ENCODE measurements around the gene CRTC1. TPM values are rescaled to one million over a fixed set of nuclear protein-coding genes. Genes with fewer than 3 reads are reported as not detected.

The CRTC1 gene
- total and polyA plus RNA-seq, 10 donors: 3.1 to 15.7 (median 8.2) TPM

- no peaks in the 10 kb centered on the region for H3K9me3 ChIP-seq
Measured at GRCh38 chr19:18700501-18701249, 17.2 kb downstream of the CRTC1 start.

DNA sequence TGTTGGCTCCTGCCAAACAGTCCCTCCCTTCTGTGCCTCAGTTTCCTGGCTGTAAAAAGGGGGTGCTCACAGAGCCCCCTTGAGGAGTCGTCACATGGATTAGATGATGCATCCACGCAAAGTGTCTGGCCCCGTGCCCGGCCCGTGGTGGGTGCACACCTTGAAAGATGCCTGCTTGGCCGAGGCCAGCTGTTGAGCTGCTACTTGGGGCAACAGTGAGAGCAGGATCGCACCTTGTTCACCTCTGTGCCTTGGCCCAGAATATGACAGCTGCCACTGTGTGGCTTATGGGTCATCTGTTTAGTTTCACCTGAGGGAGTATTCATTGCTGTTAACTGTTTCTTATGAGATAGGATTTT lies 17.7 kb downstream of the CRTC1 start:
- intact Hi-C loops (cut with DNase I; ENCODE audit: low total_unique reads): no loop called here
- H3K36me3 ChIP-seq: no peaks in the 10 kb centered on the region
- WGBS, 5 donors: 8 to 71% (median 21%) methylated on average over 1 to 7 of the region's 7 CpGs
- peaks cover 12 to 52% (median 32%) of the 10 kb centered on the region in 6 donors for H3K4me1 ChIP-seq
- no peak for DNase-seq
- peak overlapping the region in 7 of 8 donors; percentile 43 to 87 (median 83) for H3K27ac ChIP-seq
- H3K9me3 ChIP-seq: no peaks in the 10 kb centered on the region
- H3K27me3 ChIP-seq (replicated peaks in 1 of 7): peaks cover 0 to 4% (median 0%) of the 10 kb centered on the region in 7 donors
- peak overlapping the region; percentile 14 to 69 (median 48) for H3K4me3 ChIP-seq
- TF ChIP-seq POLR2AphosphoS5 (IDR thresholded peaks at IDR 0.05): no peak
- no peak for TF ChIP-seq CTCF (IDR thresholded peaks at IDR 0.05 in 8 of 11, conservative IDR thresholded peaks at IDR 0.05 in 3 of 11)
- no peak for TF ChIP-seq POLR2A (IDR thresholded peaks at IDR 0.05)

More at GRCh38 chr19:18700501-18701249, 17.2 kb downstream of the CRTC1 start:
- Histone ChIP-seq H3K27me3 (replicated peaks in 1 of 7) (peaks cover 0 to 4% (median 0%) of the 10 kb centered on the region in 7 donors), H3K4me3 (peak overlapping the region; percentile 14 to 69 (median 48)), H3K36me3 (no peaks in the 10 kb centered on the region), H3K27ac (peak overlapping the region; percentile 11 to 87 (median 82)), H3K4me1 (peaks cover 12 to 54% (median 32%) of the 10 kb centered on the region in 6 donors)
- peak; percentile 75 to 79 (median 76) for TF ChIP-seq POLR2AphosphoS5 (IDR thresholded peaks at IDR 0.05)
- TF ChIP-seq CTCF (IDR thresholded peaks at IDR 0.05 in 8 of 11, conservative IDR thresholded peaks at IDR 0.05 in 3 of 11): no peak
- peak; percentile 93 for DNase-seq
- intact Hi-C loops (cut with DNase I; ENCODE audit: low total_unique reads): no loop called here
- 0 to 2% (median 1%) methylated on average over 21 to 35 of the region's 35 CpGs for WGBS, 5 donors

GRCh38 chr19:18704054-18704453 lies 20.6 kb downstream of the CRTC1 start:
- H3K9me3 ChIP-seq: no peaks in the 10 kb centered on the region
- 89 to 92% (median 90%) methylated on average over 4 of the region's 4 CpGs for WGBS, 5 donors
- DNase-seq: no peak
- H3K27me3 ChIP-seq (replicated peaks in 1 of 7): peaks cover 0 to 4% (median 0%) of the 10 kb centered on the region in 7 donors
- TF ChIP-seq POLR2A (IDR thresholded peaks at IDR 0.05): no peak
- TF ChIP-seq CTCF (IDR thresholded peaks at IDR 0.05 in 8 of 11, conservative IDR thresholded peaks at IDR 0.05 in 3 of 11): no peak
- TF ChIP-seq POLR2AphosphoS5 (IDR thresholded peaks at IDR 0.05): no peak
- intact Hi-C loops (cut with DNase I; ENCODE audit: low total_unique reads): no loop called here
- no peak overlapping the region for H3K27ac ChIP-seq
- H3K4me3 ChIP-seq: no peak overlapping the region
- no peaks in the 10 kb centered on the region for H3K36me3 ChIP-seq
- peaks cover 12 to 37% (median 27%) of the 10 kb centered on the region in 6 donors for H3K4me1 ChIP-seq

- no peak overlapping the region for H3K27ac ChIP-seq
- H3K36me3 ChIP-seq: no peaks in the 10 kb centered on the region
- intact Hi-C loops (cut with DNase I; ENCODE audit: low total_unique reads): no loop called here
- peaks cover 12 to 37% (median 21%) of the 10 kb centered on the region in 6 donors for H3K4me1 ChIP-seq
- WGBS, 5 donors: 83 to 93% (median 92%) methylated on average over 7 of the region's 7 CpGs
- no peak overlapping the region for H3K4me3 ChIP-seq
- H3K9me3 ChIP-seq: no peaks in the 10 kb centered on the region
- DNase-seq: no peak
- H3K27me3 ChIP-seq (replicated peaks in 1 of 7): peaks cover 0 to 4% (median 0%) of the 10 kb centered on the region in 7 donors
- no peak for TF ChIP-seq POLR2A (IDR thresholded peaks at IDR 0.05)
- no peak for TF ChIP-seq POLR2AphosphoS5 (IDR thresholded peaks at IDR 0.05)
- TF ChIP-seq CTCF (IDR thresholded peaks at IDR 0.05 in 8 of 11, conservative IDR thresholded peaks at IDR 0.05 in 3 of 11): no peak
Measured at GRCh38 chr19:18704971-18705370, 21.5 kb downstream of the CRTC1 start.
